GM10266 (cell line): ENCODE data around the gene SLC35F5.
"Not testable (repeated sequence)": the region's sequence is repeated elsewhere in the genome, so short reads cannot be mapped to it uniquely, and the experiment has no call there.

Source experiments
- DNase-seq: peaks from one replicate; pipeline ENCODE4 v3.0.0; 2012; ENCODE audit errors: extremely low spot score
- CTCF ChIP-seq: IDR thresholded peaks from 2 replicates; pipeline ENCODE4 v1.5.1; 2012; ENCODE audit warnings: mild to moderate bottlenecking, low read depth; ENCODE audit not compliant: control insufficient read depth, insufficient read depth; ENCODE audit errors: missing control alignments

SLC35F5 gene

GRCh38 chr2:113784823-113785744 is 28.6 kb upstream of the SLC35F5 start:
- DNase-seq: no peak

GRCh38 chr2:113780472-113780871 is 24.0 kb upstream of the SLC35F5 start:
- TF ChIP-seq CTCF: no peak
- no peak for DNase-seq

More at GRCh38 chr2:113784823-113785744, 28.6 kb upstream of the SLC35F5 start:
- TF ChIP-seq CTCF: no peak

- no peak for TF ChIP-seq CTCF
- no peak for DNase-seq
Measured at GRCh38 chr2:113777371-113777770, 20.9 kb upstream of the SLC35F5 start.

- TF ChIP-seq CTCF: no peak
- no peak for DNase-seq
Measured at GRCh38 chr2:113776949-113777348, 20.5 kb upstream of the SLC35F5 start.

GRCh38 chr2:113774616-113775015 is 18.2 kb upstream of the SLC35F5 start:
- DNase-seq: not testable (repeated sequence)

- no peak for DNase-seq
- TF ChIP-seq CTCF: no peak
Measured at GRCh38 chr2:113770929-113771328, 14.5 kb upstream of the SLC35F5 start.

GRCh38 chr2:113769555-113769954 is 13.1 kb upstream of the SLC35F5 start:
- TF ChIP-seq CTCF: no peak
- no peak for DNase-seq

- no peak for TF ChIP-seq CTCF
- DNase-seq: no peak
Measured at GRCh38 chr2:113768770-113769169, 12.3 kb upstream of the SLC35F5 start.
